ENCODE data around the gene PLCG2.

Gene PLCG2

GRCh38 chr16:81814751-81815428, 35.8 kb downstream of the PLCG2 start:
- no peak for DNase-seq (ENCODE audit: low read depth in 1 of 2, low spot score in 1 of 2)

- DNase-seq (ENCODE audit: low read depth in 1 of 2, low spot score in 1 of 2) = no peak
Observed at GRCh38 chr16:81815429-81815766, 36.3 kb downstream of the PLCG2 start.

- DNase-seq (ENCODE audit: low read depth in 1 of 2, low spot score in 1 of 2) = no peak
Observed at GRCh38 chr16:81816351-81816750, 37.3 kb downstream of the PLCG2 start.

GRCh38 chr16:81816793-81817210, 37.7 kb downstream of the PLCG2 start:
- no peak for DNase-seq (ENCODE audit: low read depth in 1 of 2, low spot score in 1 of 2)

GRCh38 chr16:81817296-81817695, 38.2 kb downstream of the PLCG2 start:
- no peak for DNase-seq (ENCODE audit: low read depth in 1 of 2, low spot score in 1 of 2)

GRCh38 chr16:81817789-81818567, 38.9 kb downstream of the PLCG2 start:
- no peak for DNase-seq (ENCODE audit: low read depth in 1 of 2, low spot score in 1 of 2)

- no peak for DNase-seq (ENCODE audit: low read depth in 1 of 2, low spot score in 1 of 2)
Observed at GRCh38 chr16:81818568-81818896, 39.4 kb downstream of the PLCG2 start.

GRCh38 chr16:81818905-81819304, 39.8 kb downstream of the PLCG2 start:
- DNase-seq (ENCODE audit: low read depth in 1 of 2, low spot score in 1 of 2) = no peak

GRCh38 chr16:81821436-81822128, 42.5 kb downstream of the PLCG2 start:
- no peak for DNase-seq (ENCODE audit: low read depth in 1 of 2, low spot score in 1 of 2)

GRCh38 chr16:81823111-81823510, 44.0 kb downstream of the PLCG2 start:
- DNase-seq (ENCODE audit: low read depth in 1 of 2, low spot score in 1 of 2) = no peak

- no peak for DNase-seq (ENCODE audit: low read depth in 1 of 2, low spot score in 1 of 2)
Observed at GRCh38 chr16:81823734-81824133, 44.6 kb downstream of the PLCG2 start.

GRCh38 chr16:81826523-81826922, 47.4 kb downstream of the PLCG2 start:
- no peak for DNase-seq (ENCODE audit: low read depth in 1 of 2, low spot score in 1 of 2)

- DNase-seq (ENCODE audit: low read depth in 1 of 2, low spot score in 1 of 2) = no peak
Observed at GRCh38 chr16:81830845-81831540, 51.9 kb downstream of the PLCG2 start.

GRCh38 chr16:81831722-81832126, 52.6 kb downstream of the PLCG2 start:
- DNase-seq (ENCODE audit: low read depth in 1 of 2, low spot score in 1 of 2) = peak in 1 of 2 donors; percentile 8

- DNase-seq (ENCODE audit: low read depth in 1 of 2, low spot score in 1 of 2) = no peak
Observed at GRCh38 chr16:81832801-81833547, 53.9 kb downstream of the PLCG2 start.

GRCh38 chr16:81833751-81834150, 54.7 kb downstream of the PLCG2 start:
- DNase-seq (ENCODE audit: low read depth in 1 of 2, low spot score in 1 of 2) = no peak

- no peak for DNase-seq (ENCODE audit: low read depth in 1 of 2, low spot score in 1 of 2)
Observed at GRCh38 chr16:81834868-81835267, 55.8 kb downstream of the PLCG2 start.

- DNase-seq (ENCODE audit: low read depth in 1 of 2, low spot score in 1 of 2) = no peak
Observed at GRCh38 chr16:81836279-81837054, 57.4 kb downstream of the PLCG2 start.

- no peak for DNase-seq (ENCODE audit: low read depth in 1 of 2, low spot score in 1 of 2)
Observed at GRCh38 chr16:81837312-81837751, 58.2 kb downstream of the PLCG2 start.

- no peak for DNase-seq (ENCODE audit: low read depth in 1 of 2, low spot score in 1 of 2)
Observed at GRCh38 chr16:81838794-81839193, 59.7 kb downstream of the PLCG2 start.
